SK-N-SH (cell line): ENCODE measurements around the gene FKBP5. TPM values are rescaled to one million over a fixed set of nuclear protein-coding genes. Genes with fewer than 3 reads are reported as not detected.

Source experiments
- CTCF ChIA-PET: fragments of 300-600, 350-600 bp; formaldehyde crosslinking; extraction: SDS; loops from one replicate; lab custom pipeline; 2021; lab: Yijun Ruan, JAX
- POLR2A ChIA-PET: fragments of 350-600 bp; sonication (Branson Sonifier 250); formaldehyde crosslinking; extraction: SDS; loops from one replicate; lab custom pipeline; 2020; ENCODE audit warnings: antibody characterized with exemption, inconsistent platforms; lab: Yijun Ruan, JAX
- DNase-seq: peaks from one replicate; pipeline ENCODE4 v3.0.0; 2012
- H2AFZ ChIP-seq: fragments of 200-600 bp; sonication (generic); 2 replicates; pipeline ENCODE4 v1.8.1; 2016; ENCODE audit warnings: antibody characterized with exemption, mild to moderate bottlenecking, low read depth
- H3F3A ChIP-seq: fragments of 200-600 bp; sonication (generic); replicated peaks from 2 replicates; pipeline ENCODE3; 2016; ENCODE audit warnings: antibody characterized with exemption, mild to moderate bottlenecking; ENCODE audit not compliant: insufficient read depth
- H3K27ac ChIP-seq, 2 experiments: fragments of 200-500 bp in 1 of 2; fragments of 200-600 bp in 1 of 2; sonication (Bioruptor generic) in 1 of 2; sonication (generic), shearing (Covaris generic) in 1 of 2; 2 replicates each; pipeline versions ENCODE4 v1.5.1 to v1.6.1; 2014 to 2016; ENCODE audit warnings: low read depth in 2 of 2, inconsistent platforms in 1 of 2, low read length in 1 of 2, mild to moderate bottlenecking in 1 of 2, mixed read lengths in 1 of 2
- H3K27me3 ChIP-seq: fragments of 200-600 bp; sonication (generic), shearing (Covaris generic); 2 replicates; pipeline ENCODE4 v1.6.1; 2016; ENCODE audit warnings: mixed run types; ENCODE audit not compliant: insufficient read depth
- H3K36me3 ChIP-seq, 2 experiments: fragments of 200-500 bp in 1 of 2; fragments of 200-600 bp in 1 of 2; sonication (Bioruptor generic) in 1 of 2; sonication (generic) in 1 of 2; replicated peaks in 1 of 2; 2 replicates each; pipeline versions ENCODE3 to v1.5.1; 2014 to 2016; ENCODE audit warnings: low read length in 1 of 2, mild to moderate bottlenecking in 1 of 2; ENCODE audit not compliant: insufficient read depth in 2 of 2, control insufficient read depth in 1 of 2
- H3K4me1 ChIP-seq, 2 experiments: fragments of 200-500 bp in 1 of 2; fragments of 200-600 bp in 1 of 2; sonication (Bioruptor generic) in 1 of 2; sonication (generic), shearing (Covaris generic) in 1 of 2; 2 replicates each; pipeline versions ENCODE4 v1.5.1 to v1.6.1; 2014 to 2016; ENCODE audit warnings: low read depth in 1 of 2, low read length in 1 of 2, mixed run types in 1 of 2; ENCODE audit not compliant: insufficient read depth in 2 of 2, control insufficient read depth in 1 of 2
- H3K4me2 ChIP-seq: fragments of 200-600 bp; sonication (generic), shearing (Covaris generic); 2 replicates; pipeline ENCODE4 v1.6.1; 2017; ENCODE audit warnings: mixed run types
- H3K4me3 ChIP-seq, 2 experiments: fragments of 200-500 bp in 1 of 2; fragments of 200-600 bp in 1 of 2; sonication (Bioruptor generic) in 1 of 2; sonication (generic), shearing (Covaris generic) in 1 of 2; 2 replicates each; pipeline versions ENCODE4 v1.5.1 to v1.8.1; 2014 to 2016; ENCODE audit warnings: low read depth in 2 of 2, inconsistent platforms in 1 of 2, low read length in 1 of 2, mild to moderate bottlenecking in 1 of 2, mixed read lengths in 1 of 2, moderate library complexity in 1 of 2
- H3K79me2 ChIP-seq: fragments of 200-600 bp; sonication (generic); 2 replicates; pipeline ENCODE4 v1.8.1; 2017; ENCODE audit warnings: mild to moderate bottlenecking; ENCODE audit not compliant: insufficient read depth
- H3K9ac ChIP-seq: fragments of 200-600 bp; sonication (generic); 2 replicates; pipeline ENCODE4 v1.6.1; 2017; ENCODE audit warnings: mixed run types
- H3K9me2 ChIP-seq: fragments of 200-600 bp; sonication (generic); 2 replicates; pipeline ENCODE4 v1.6.1; 2017; ENCODE audit warnings: mixed run types
- H3K9me3 ChIP-seq: fragments of 200-600 bp; sonication (generic); 2 replicates; pipeline ENCODE4 v1.6.1; 2017; ENCODE audit warnings: mixed run types, mild to moderate bottlenecking, moderate library complexity
- H4K20me1 ChIP-seq: fragments of 200-600 bp; sonication (generic); 2 replicates; pipeline ENCODE4 v1.6.1; 2017; ENCODE audit warnings: mild to moderate bottlenecking, mixed run types; ENCODE audit not compliant: insufficient read depth
- FOSL2 ChIP-seq: IDR thresholded peaks from 2 replicates; pipeline ENCODE4 v1.4.0; 2012; ENCODE audit warnings: low read depth, mild to moderate bottlenecking, moderate library complexity, borderline replicate concordance
- FOXJ3 ChIP-seq: sonication (generic); formaldehyde crosslinking; IDR thresholded peaks from 2 replicates; pipeline ENCODE4 v1.5.1; 2020; ENCODE audit warnings: mild to moderate bottlenecking, missing genetic modification reagents
- FOXM1 ChIP-seq: IDR thresholded peaks from 2 replicates; pipeline ENCODE4 v1.4.0; 2012; ENCODE audit warnings: low read depth, mild to moderate bottlenecking
- GABPA ChIP-seq: IDR thresholded peaks from 2 replicates; pipeline ENCODE4 v1.4.0; 2012; ENCODE audit warnings: low read depth, mild to moderate bottlenecking
- JUND ChIP-seq: IDR thresholded peaks from 2 replicates; pipeline ENCODE4 v1.4.0; 2012
- MAX ChIP-seq: IDR thresholded peaks from 2 replicates; pipeline ENCODE4 v1.4.0; 2012; ENCODE audit warnings: low read depth
- MEF2A ChIP-seq: IDR thresholded peaks from 2 replicates; pipeline ENCODE4 v1.4.0; 2012; ENCODE audit warnings: low read depth, borderline replicate concordance
- NFIC ChIP-seq: IDR thresholded peaks from 2 replicates; pipeline ENCODE4 v1.4.0; 2012; ENCODE audit warnings: borderline replicate concordance
- PBX3 ChIP-seq: IDR thresholded peaks from 2 replicates; pipeline ENCODE4; 2012
- POLR2AphosphoS5 ChIP-seq: IDR thresholded peaks from 2 replicates; pipeline ENCODE4 v1.6.1; 2012; ENCODE audit warnings: low read depth, low read length
- RAD21 ChIP-seq: IDR thresholded peaks from 2 replicates; pipeline ENCODE4 v1.6.1; 2012; ENCODE audit warnings: mild to moderate bottlenecking, low read length
- REST ChIP-seq: IDR thresholded peaks from 2 replicates; pipeline ENCODE4 v1.6.1; 2012; ENCODE audit warnings: mild to moderate bottlenecking, low read depth, low read length, moderate library complexity
- RFX5 ChIP-seq: IDR thresholded peaks from 2 replicates; pipeline ENCODE4 v1.6.1; 2012; ENCODE audit warnings: mild to moderate bottlenecking, improper control_type of control experiment, low read length
- RXRA ChIP-seq: IDR thresholded peaks from 2 replicates; pipeline ENCODE4 v1.4.0; 2012; ENCODE audit warnings: low read depth, mild to moderate bottlenecking, borderline replicate concordance
- TCF12 ChIP-seq: IDR thresholded peaks from 2 replicates; pipeline ENCODE4 v1.4.0; 2012
- YY1 ChIP-seq: IDR thresholded peaks from 2 replicates; pipeline ENCODE4 v1.4.0; 2012; ENCODE audit warnings: low read depth, mild to moderate bottlenecking
- WGBS: methylation state at CpG from one replicate; pipeline ENCODE4 v1.1.6; 2017; ENCODE audit warnings: low lambda C conversion rate; 5-methylcytosine and 5-hydroxymethylcytosine counted together
- polyA plus RNA-seq, 3 experiments: library from polyadenylated mRNA; depleted of rRNA; stranded (reverse); fragments of >200 nt; gene quantifications; 2 replicates each; pipeline ENCODE4 v1.2.3, GENCODE V29; 2012
- TF ChIP-seq, protein P1 (sequence below): fragments of 150-350 bp; IDR thresholded peaks from 2 replicates; pipeline ENCODE4 v1.6.1; 2017; ENCODE audit warnings: antibody characterized with exemption, low read length, low read depth, borderline replicate concordance

Gene FKBP5
- polyA plus RNA-seq, 1 of the 3 experiments (the other 2 are of a cell fraction) = 5.1 TPM

- Histone ChIP-seq H3K27me3 (no peaks in the 10 kb centered on the region; the same call in 1 of the 2 replicates), H3K79me2 (no peaks in the 10 kb centered on the region), H3K4me3 (no peak overlapping the region), H3K4me2 (no peak overlapping the region), H4K20me1 (no peaks in the 10 kb centered on the region), H2AFZ (no peak overlapping the region), H3K4me1 (peaks cover 7 to 16% of the 10 kb centered on the region in 2 experiments; a peak in 1 of 4 replicates), H3K9me3 (no peaks in the 10 kb centered on the region), H3F3A (no peaks in the 10 kb centered on the region), H3K9me2 (no peaks in the 10 kb centered on the region), H3K9ac (no peak overlapping the region), H3K27ac (no peak overlapping the region), H3K36me3 (no peaks in the 10 kb centered on the region)
- 88% methylated on average over 4 of the region's 4 CpGs for whole genome bisulfite sequencing
- ChIA-PET POLR2A (no interaction called here), CTCF (interaction anchor here (1.2 kb wide), 1 partner anchor 19 kb away, joined by 3 read pairs; the partner anchor contains the start of gene ARMC12)
- TF ChIP-seq MEF2A = no peak
- no peak for TF ChIP-seq FOXM1
- no peak for TF ChIP-seq RXRA
- no peak for TF ChIP-seq GABPA
- no peak for TF ChIP-seq TCF12
- no peak for TF ChIP-seq YY1
- no peak for TF ChIP-seq MAX
- TF ChIP-seq RFX5 = no peak
- no peak for TF ChIP-seq NFIC
- no peak for TF ChIP-seq JUND
- TF ChIP-seq, protein P1, sequence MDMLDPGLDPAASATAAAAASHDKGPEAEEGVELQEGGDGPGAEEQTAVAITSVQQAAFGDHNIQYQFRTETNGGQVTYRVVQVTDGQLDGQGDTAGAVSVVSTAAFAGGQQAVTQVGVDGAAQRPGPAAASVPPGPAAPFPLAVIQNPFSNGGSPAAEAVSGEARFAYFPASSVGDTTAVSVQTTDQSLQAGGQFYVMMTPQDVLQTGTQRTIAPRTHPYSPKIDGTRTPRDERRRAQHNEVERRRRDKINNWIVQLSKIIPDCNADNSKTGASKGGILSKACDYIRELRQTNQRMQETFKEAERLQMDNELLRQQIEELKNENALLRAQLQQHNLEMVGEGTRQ = no peak
- no peak for TF ChIP-seq POLR2AphosphoS5
- TF ChIP-seq FOSL2 = no peak
- no peak for TF ChIP-seq PBX3
- TF ChIP-seq RAD21 = no peak
- no peak for TF ChIP-seq FOXJ3 (CRISPR knock-in tag)
- no peak for TF ChIP-seq REST
- no peak for DNase-seq
Measured at GRCh38 chr6:35718375-35718736, 29.6 kb upstream of the FKBP5 start.
